HCT116 (cell line): ENCODE results near the gene TMEM191B. TPM values are rescaled to one million over a fixed set of nuclear protein-coding genes. Genes with fewer than 3 reads are reported as not detected.

Source experiments
- total RNA-seq: library from RNA; stranded (reverse); gene quantifications from one replicate; pipeline ENCODE4 v1.2.1, GENCODE V29; 2021; ENCODE audit not compliant: unreplicated experiment

Gene TMEM191B
- total RNA-seq, 1 experiment from 2014 or later, result 2.1 TPM

Other genes starting within 250 kb of the TMEM191B start
- not detected for gene GGTLC3, start 9.6 kb upstream of the TMEM191B start, total RNA-seq
- 0.39 TPM for gene RIMBP3, start 84.1 kb downstream of the TMEM191B start, total RNA-seq